ENCODE data around the gene DXO. TPM values are rescaled to one million over a fixed set of nuclear protein-coding genes. Genes with fewer than 3 reads are reported as not detected.

DXO gene
- total and polyA plus RNA-seq, 2 of the 13 experiments (the other 11 are each of a cell fraction or from before 2014, with no cell fraction given): 18.6 to 26.2 TPM

- TF ChIP-seq ZNF276 (CRISPR knock-in tag; IDR thresholded peaks at IDR 0.05; ENCODE audit: low read depth) (peak; percentile 43; the same call in 1 of the 2 replicates), CBX5 (CRISPR knock-in tag; IDR thresholded peaks at IDR 0.05; ENCODE audit: borderline replicate concordance) (peak; percentile 69; the same call in 1 of the 2 replicates), ARID4A (CRISPR knock-in tag; IDR thresholded peaks at IDR 0.05; ENCODE audit: borderline replicate concordance) (peak; percentile 67), ZNF24 (IDR thresholded peaks at IDR 0.05) (peak; percentile 11; the same call in 1 of the 2 replicates), HCFC1 (IDR thresholded peaks at IDR 0.05; ENCODE audit: low read depth, low read length) (peak; percentile 5; the same call in 1 of the 2 replicates), AGO1 (IDR thresholded peaks at IDR 0.05; ENCODE audit: low read depth, low read length, poor library complexity, severe bottlenecking) (no peak), ZBTB1 (CRISPR knock-in tag; IDR thresholded peaks at IDR 0.05; ENCODE audit: borderline replicate concordance) (no peak), TEAD2 (CRISPR knock-in tag; IDR thresholded peaks at IDR 0.05) (no peak), GATAD1 (CRISPR knock-in tag; IDR thresholded peaks at IDR 0.05) (peak; percentile 47), CCAR2 (optimal IDR thresholded peaks at IDR 0.05; ENCODE audit: low read depth, low read length) (peak; percentile 89), EP300 (IDR thresholded peaks at IDR 0.05; ENCODE audit: low read depth in 2 of 2, low read length in 2 of 2) (peak; percentile 89 to 94; a peak in 3 of 4 replicates), EP300 (CRISPR knock-in tag; IDR thresholded peaks at IDR 0.05; ENCODE audit: borderline replicate concordance) (peak; percentile 92), ZBTB44 (CRISPR knock-in tag; IDR thresholded peaks at IDR 0.05) (0 out of 2 replicates have a peak, but pooled peaks have one; percentile 67), TBP (CRISPR knock-in tag; IDR thresholded peaks at IDR 0.05) (no peak), PPARG (CRISPR knock-in tag; conservative IDR thresholded peaks at IDR 0.05) (peak; percentile 67; the same call in 1 of the 2 replicates), IRX3 (CRISPR knock-in tag; IDR thresholded peaks at IDR 0.05; ENCODE audit: borderline replicate concordance, low read depth) (no peak), NBN (conservative IDR thresholded peaks at IDR 0.05) (no peak), ZNF562 (CRISPR knock-in tag; IDR thresholded peaks at IDR 0.05; ENCODE audit: borderline replicate concordance) (no peak), NR2F1 (CRISPR knock-in tag; IDR thresholded peaks at IDR 0.05) (peak; percentile 88 to 95)
Observed at GRCh38 chr6:31945507-31946369, 26.2 kb downstream of the DXO start, which contains the start of gene CFB (continued).

All from HepG2 (cell line).